NOMO-1 treated with DMSO at 0.1 percent for 48 hours (cell line): ENCODE results near the gene CCP110.

Experiments
- DNase-seq: peaks from one replicate; lab custom pipeline; 2025; ENCODE audit not compliant: unreplicated experiment; lab: John Stamatoyannopoulos, UW

Gene CCP110

DNA sequence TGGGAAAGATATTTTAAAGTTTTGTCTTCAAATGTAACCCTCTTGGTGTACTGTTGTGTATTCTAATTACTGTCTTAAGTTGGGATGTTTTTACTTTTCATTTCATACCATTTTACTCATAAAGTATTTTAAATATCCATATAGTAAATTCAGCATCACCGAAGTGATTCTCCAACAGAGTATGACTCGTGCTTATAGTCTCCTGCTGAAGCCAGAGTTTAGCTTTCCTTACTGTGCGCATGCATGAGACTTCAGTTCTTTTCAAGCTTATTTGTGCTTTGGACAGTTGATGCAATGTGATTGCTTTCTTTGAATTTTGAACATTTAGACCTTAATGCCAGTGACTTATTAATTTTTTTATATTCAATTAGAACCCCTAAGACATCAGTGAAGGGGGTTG lies 24.4 kb downstream of the CCP110 start:
- no peak for DNase-seq

DNA sequence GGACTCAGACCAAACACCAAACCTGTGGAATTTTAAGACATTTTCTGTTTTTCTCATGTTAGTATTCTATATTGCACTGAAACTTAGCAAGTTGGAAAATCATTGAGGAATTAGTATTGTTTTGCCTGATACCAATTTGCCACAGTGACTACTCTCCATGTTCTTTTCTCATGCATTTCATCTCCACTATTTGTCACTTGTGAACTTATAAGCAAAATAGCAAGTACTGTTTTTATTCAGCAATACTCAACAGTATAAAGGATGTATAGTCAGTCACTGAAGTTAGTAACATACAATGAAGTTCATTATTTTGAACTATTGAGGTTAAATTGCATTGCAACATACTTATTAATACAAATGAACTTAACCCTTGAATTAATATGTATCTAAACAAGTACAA lies 25.9 kb downstream of the CCP110 start:
- no peak for DNase-seq

DNA sequence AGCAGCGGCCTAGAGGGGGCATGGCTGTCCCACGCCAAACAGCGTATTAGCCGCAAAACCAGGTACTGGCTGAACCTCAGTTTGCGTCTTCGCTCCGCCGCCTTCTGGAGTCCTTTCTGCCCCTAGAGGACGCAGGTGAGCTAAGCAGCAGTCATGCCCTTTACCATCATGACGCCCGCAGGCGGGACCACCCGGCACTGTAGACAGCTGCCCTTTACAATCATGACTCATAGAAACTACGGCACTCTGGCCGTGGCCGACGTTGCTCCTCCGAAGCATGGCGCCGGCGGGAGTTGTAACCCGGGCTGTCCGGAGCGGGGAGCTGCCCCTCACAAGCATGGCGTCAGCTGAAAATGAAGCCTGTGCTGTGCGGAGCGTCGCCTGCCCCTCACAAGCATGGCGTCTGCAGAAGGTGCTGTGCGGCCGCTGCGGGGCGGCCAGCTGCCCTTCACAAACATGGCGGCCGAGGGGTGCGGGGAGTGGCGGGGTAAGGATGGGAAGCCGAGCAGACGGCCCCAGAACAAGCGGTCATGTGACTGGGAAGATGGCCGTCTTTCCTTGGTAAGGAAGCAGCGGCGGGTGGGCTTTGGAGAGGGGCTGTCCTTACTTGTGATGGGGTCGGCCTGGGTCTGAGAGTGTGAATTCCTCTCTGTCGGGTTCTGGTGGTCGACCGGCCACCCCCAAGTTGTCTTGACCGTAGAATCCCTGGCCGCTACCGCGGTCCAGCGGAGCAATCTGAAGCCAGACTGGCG lies 31.6 kb downstream of the CCP110 start, which contains the start of gene VPS35L:
VPS35L (plus strand) TSS at position 518 of the 752 bp plus-strand sequence; CDS start at position 545, 27 bp downstream.
- DNase-seq = peak; percentile 98

DNA sequence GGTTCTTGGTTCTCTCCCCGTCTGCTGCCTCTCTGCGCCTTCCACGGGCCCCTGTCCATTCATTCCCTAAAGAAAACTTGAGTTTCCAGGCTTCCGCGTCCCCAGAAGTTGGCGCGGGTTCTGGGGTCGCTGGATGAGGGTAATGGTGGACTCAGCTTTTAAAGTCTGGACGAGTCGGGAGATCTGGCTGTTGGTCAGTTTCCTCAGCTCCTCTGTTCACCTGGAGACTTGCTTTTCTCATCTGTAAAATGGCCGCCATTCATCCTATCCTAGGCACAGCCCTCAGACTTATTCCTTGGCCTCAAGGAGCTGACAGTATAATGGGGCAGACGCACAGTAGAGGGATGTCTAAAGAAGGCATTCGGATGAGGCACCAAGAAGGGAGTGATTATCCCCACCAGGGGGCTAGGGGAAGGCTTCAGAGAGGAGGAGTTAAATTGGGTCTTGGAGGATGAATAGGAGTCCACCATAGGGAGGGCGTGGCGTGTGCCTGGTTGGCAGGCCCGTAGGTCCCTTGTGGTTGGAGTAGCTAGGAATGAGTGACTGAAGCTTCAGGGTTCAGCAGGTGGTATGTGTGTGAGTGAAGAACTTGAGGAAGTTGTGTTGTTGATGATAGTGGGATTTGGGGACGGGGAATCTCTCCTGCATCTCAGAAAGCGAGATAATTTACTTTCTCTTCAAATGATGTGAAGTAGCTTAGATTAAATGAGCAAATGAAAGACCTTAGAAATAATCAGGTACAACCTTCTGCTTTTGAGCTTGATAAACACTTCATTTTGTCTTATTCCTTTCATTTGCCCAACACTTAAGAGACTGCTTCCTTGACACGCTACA lies 32.4 kb downstream of the CCP110 start:
- peak; percentile 22 for DNase-seq

DNA sequence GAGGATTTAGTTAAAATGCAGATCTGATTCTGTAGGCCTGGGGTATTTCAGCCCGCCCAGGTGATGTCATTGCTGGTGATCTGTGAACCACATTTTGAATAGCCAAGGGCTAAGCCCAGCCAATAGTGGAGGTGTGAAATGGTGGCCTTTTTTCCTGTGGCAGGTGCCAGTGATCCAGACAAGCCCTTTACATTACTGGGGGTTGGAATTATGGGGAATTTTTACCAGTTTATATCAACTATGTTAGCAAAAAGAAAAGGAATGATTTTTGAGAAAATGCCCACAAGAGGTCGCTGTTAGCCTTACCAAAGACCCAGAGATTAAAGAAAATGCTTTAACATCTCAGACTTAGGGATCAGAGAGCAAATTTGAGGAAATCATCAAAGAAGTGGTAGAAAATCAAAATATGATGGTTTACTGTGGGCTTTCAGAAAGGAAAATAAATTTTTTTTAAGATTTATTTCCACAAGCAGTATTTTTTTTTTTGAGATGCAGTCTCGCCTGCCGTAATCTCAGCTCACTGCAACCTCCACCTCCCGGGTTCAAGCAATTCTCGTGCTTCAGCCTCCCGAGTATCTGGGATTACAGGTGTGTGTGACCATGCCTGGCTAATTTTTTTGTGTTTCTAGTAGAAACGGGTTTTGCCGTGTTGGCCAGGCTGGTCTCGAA lies 35.6 kb downstream of the CCP110 start:
- peak; percentile 49 for DNase-seq

DNA sequence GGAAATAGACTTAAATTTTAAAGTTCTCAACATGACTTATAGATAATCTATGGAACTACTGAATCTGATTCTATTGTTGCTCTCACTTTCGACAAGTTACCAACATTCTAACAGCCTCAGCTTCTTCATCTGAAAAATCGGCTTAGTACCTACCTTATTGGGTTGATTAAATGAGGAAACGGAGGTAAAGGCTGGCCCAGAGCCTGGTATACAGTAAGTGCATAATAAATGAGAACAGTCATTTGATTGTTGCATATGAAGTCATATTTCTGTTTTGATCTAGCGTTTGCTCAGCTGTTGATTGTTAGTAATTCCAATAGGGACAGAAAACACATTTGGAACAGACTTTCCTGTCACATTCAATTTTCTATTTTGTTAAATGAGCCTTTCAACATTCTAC lies 36.3 kb downstream of the CCP110 start:
- DNase-seq = no peak

DNA sequence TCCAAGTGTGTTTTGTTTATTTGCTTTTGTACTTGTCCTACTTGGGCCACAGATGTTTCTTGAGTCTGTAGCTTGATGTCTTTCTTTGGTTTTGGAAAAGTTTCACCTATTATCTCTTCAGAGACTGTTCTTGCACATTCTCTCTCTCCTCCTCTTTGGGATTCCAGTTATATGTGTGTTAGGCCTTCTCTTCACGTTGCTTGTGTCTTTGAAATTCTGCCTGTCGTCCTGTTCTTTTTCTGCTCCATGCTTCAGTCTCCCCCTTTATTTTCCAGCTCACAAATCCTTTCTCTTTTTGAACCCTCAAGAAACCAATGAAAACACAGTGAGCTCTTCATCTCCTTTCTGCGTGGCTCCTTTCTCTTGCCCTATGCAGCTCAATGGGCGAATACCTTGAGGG lies 39.6 kb downstream of the CCP110 start:
- DNase-seq = no peak

DNA sequence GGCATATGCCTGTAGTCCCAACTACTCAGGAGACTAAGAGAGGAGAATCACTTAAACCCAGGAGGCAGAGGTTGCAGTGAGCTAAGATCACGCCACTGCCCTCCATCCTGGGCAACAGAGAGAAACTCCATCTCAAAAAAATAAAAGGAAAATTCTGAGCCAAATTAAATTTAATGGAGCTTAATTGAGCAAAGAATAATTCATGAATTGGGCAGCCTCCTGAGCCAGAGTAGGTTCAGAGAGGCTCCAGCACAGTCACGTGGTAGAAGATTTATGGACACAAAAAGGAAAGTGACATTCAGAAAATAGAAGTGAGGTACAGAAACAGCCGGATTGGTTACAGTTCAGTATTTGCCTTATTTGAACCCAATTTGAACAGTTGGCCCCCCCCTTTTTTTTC lies 42.6 kb downstream of the CCP110 start:
- DNase-seq = no peak

DNA sequence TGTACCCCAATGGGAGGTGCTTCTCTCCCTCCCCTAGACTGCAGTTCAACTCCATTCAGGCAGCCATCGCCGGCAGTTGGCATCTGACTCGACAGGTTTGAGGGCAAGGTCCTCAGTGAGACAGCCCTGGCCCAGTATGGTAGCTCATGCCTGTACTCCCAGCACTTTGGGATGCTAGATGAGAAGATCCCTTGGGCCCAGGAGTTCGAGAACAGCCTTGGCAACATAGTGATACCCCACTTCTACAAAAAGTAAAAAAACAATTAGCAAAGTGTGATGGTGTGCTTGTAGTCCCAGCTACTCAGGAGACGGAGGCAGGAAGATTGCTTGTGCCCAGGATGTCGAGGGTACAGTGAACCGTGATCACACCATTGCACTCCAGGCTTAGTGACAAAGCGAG lies 43.8 kb downstream of the CCP110 start:
- DNase-seq = no peak

DNA sequence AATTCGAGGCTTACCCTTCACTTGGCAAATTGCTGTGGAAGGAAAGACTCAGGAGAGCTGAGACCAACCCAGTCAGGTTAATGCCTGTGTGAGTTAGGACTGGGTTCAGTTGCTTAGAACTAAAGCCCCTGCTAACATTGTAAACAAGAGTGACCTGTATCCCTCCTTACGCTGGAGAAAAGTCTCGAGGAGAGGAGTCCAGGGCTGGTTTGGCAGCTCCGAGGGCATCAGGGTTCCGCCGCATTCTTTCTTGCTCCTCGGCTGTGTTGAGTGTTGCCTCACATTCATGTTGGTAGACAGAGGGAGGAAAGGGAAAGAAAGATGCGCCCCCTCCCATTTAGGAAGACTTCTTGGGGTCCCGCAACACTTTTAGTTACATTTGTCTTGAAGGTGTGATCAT lies 50.3 kb downstream of the CCP110 start:
- no peak for DNase-seq

DNA sequence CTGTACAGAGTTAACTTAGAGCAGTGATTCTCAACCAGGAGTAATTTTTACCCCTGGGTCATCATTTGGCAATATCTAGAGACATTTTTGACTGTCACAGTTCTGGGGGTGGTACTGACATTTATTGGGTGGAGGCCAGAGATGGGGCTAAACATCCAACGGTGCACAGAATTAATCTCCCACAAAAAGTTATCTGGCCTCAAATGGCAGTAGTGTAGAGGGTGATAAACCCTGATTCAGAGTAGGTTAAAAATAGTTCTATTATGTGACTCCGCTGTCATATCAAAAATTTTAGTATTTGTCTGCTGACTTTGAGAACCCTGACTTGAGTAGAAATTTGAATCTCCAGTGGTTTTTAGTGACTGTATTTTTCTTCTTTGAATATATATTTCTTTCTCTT lies 50.9 kb downstream of the CCP110 start:
- DNase-seq = no peak

DNA sequence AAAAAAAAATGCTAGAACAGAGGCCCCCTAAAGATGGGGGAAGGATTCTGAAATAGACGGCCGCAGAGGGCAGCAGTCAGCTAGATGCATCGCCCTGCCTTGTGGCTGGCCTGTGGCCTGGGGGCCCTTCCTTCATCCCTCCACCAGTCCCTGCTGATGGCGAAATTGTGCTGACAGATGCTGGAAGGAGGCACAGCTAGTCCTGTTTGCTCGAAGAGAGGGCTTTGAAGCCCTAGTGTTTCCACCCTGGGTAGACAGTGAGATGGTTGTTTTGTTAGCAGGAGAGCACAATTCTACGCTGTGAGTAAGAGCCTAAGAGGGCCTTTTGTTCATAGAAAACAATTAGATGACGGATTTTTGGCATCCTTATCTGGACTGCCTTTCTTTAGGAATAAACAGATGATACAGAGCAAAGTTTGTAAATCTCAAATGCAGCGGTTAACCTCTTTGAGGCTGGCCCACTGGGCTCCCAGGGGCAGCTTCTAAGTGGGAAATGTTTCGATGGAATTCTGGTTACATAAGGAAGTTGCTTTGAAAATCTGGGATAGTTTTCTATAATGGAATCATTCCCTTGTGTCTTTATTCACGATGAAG lies 54.7 kb downstream of the CCP110 start:
- DNase-seq = no peak

DNA sequence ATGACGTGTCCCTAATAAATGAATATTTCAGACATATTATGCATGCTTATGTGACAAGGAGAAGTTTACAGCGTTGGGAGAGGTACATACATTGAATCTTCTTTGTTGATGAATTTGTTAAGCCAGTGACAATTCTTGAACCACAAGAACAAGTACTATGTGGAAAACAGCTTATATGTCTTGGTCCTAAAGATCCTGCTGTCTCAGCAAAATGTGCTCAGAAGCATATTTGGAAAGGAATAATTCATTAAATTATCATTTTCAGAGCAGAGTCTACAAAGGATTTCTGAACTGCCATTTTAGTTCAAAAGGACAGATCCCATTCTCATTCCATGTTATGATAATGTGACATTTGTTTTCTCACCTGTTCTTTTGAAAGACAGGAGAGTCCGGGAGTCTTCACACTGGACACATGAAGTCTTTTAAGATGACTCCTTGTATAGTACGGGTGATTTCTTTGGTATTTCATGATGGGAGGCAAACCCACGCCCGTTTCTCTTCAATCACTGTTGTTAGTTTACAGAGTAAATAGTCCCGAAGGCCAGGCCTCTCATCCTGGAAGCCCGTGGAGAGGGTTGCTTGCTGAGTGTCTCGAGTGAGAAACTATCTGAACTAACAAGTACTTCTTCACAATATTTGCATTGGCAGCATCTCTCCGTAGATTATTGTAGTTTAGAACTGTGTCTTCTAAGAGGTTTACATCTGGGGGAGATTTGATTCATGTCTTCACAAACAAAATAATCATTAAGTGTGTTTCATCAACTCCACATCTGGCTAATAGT lies 58.5 kb downstream of the CCP110 start:
- no peak for DNase-seq

DNA sequence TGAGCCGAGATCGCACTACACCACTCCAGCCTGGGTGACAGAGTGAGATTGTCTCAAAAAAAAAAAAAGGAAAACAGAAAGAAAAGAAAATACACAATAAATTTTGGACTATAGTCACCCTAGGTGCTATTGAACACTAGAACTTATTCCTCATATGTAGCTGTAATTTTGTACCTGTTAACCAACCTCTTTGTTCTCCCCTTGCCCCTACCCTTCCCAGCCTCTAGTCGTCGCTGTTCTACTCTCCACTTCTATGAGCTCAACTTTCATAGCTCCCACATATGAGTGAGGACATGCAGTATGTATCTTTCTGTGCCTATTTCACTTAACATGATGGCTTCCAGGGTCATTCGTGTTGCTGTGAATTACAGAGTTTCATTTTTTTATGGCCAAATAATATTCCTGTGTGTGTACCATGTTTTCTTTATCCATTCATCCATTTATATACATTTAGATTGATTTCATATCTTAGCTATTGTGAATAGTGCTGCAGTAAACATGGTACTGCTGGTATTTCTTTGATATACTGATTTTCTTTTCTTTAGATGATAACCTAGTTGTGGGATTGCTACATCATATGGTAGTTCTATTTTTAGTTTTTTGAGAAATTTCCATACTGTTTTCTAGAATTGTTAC lies 60.0 kb downstream of the CCP110 start:
- DNase-seq = peak; percentile 18

DNA sequence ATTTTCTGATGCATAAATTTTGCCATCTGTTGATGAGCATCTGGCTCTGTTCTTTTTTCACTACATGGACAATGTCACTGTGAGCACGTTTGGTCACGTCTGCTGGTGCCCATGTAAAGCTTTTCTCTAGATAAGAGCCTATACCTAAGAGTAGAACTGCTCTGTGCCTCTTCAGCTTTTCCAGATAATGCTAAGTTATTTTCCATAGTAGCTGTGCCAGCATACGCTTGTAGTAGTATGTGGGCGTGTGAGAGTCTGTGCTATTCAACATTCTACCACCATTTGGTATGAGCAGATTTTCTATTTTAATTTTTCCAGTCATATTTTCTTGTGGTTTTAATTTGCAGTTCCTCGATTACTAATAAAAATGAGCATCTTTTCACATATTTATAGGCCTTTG lies 64.9 kb downstream of the CCP110 start:
- DNase-seq = no peak

DNA sequence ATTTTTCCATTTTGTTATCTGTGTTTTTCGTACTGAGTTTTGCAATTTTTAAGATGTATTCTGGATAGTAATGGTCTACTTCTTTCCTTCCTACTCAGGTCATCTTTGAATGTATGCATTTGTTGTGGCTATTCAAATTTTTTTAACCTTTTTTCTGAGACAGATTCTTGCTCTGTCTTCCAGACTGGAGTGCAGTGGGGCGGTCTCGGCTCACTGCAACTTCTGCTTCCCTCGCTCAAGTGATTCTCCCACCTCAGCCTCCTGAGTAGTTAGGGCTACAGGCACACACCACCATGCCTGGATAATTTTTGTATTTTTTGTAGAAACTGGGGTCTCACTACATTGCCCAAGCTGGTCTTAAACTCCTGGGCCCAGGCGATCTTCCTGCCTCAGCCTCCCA lies 65.4 kb downstream of the CCP110 start:
- DNase-seq = no peak

DNA sequence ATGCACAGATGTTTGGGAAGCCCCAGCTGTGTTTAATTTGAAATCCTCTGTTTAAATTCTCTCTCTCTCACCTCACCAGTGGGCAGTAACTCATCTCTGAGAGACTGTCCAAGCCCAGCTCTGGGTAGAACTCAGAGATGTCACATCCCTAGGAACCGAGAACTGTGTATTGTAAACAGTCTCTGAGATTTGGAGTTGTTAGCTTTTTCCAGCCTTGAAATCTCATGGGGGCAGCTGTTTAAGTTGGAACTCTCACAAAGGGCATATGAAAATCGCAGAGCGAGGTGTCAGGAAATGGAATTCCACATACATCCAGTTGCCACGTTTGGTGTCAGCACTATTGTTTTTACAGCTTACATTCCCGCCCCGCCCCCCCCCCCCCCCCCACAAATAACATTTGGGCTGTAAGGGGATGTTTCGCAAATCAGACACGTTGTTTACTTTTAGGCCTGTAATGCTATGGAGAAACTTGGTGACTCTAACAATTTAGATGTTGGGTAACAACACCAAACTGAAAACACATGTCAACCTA lies 66.1 kb downstream of the CCP110 start:
- DNase-seq = no peak

DNA sequence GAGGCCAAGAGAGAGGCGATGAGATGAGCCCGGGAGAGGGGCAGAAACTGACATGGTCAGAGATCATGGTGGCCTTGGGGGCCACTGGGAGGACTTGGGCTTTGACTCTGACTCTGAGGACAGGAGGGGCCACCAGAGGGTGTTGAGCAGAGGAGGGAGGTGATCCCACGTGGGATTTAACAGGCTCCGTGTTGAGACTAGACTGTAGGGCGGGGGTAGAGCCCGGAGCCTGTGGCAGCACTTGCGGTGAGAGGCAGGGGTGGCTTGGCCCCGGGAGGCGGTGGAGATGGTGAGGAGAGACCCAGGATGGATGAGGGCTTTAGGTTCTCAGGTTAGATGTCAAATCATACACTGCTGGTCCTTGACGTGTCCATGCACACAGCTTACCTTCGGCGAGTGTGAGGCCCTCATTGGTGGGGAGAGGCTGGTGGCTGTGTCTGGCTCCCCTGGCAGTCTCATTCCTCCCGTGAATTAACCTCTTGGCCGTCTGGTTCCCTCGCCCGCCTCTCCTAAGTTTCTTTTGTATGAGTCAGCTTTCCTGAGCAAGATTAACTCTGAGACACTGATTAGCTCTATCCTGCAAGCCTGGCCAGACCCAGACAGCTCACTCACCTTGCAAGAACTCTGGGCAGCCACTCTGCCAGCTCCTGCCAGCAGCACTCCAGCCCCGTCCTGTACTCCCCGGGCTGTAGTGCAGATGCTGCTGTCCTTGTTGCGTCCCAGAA lies 71.5 kb downstream of the CCP110 start:
- DNase-seq = no peak

DNA sequence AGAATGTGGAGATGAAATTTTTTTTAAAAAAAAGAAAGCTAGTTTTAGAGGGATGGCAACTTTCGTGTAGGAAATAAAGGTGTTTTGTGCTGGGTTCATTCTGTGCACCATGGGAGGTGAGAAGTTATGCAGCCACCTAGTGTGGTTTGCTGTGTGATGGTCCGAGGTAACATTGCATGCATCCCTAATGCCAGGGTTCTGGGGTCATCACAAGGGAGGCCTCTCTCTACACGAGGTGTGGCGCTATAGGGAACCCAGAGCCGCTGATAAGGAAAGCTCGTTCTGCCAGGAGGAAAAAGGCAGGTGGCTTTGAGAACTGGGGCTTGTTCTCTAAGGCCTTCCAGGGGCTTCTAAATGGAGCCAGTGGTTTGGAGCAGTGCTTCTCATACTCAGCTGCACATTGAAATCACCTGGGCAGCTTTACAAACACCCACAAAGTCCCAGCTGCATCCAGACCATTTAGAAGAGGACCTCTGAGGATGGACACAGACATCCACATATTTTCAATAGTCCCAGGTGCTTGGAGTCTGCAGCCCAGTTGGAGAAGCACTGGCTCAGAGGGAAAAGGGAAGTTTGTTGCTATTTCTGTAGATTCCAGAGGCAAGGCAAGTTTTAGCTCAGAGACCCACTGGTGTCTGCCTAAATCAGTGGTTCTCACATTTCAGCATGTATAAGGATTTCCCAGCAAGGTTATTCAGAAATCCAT lies 75.2 kb downstream of the CCP110 start:
- DNase-seq = no peak
